Heart left ventricle (tissue), 16 donors: ENCODE results near the gene SLC23A2. TPM values are rescaled to one million over a fixed set of nuclear protein-coding genes. Genes with fewer than 3 reads are reported as not detected.

Source experiments
- ATAC-seq, 4 donors: fragments of 200-7000 bp; cut with Tn5 transposase; one replicate each; pipeline ENCODE4 v1.9.1; 2020 to 2022; ENCODE audit warnings: moderate library complexity in 4 of 4, mild to moderate bottlenecking in 3 of 4, moderate number of reproducible peaks in 1 of 4
- DNase-seq, 5 donors: peaks; one replicate each; pipeline ENCODE4 v3.0.0-alpha.2; 2020
- H3K27ac ChIP-seq, 12 donors: fragments of 200-600 bp; sonication (generic) in 4 of 12; one replicate each; pipeline versions ENCODE4 v1.5.0 to v1.8.0; 2016 to 2022; ENCODE audit warnings: mild to moderate bottlenecking in 2 of 12
- H3K27me3 ChIP-seq, 9 donors: fragments of 200-600 bp; sonication (generic) in 2 of 9; one replicate each; pipeline versions ENCODE4 v1.5.1 to v1.8.0; 2016 to 2022; ENCODE audit warnings: mild to moderate bottlenecking in 3 of 9
- H3K36me3 ChIP-seq, 9 donors: fragments of 200-600 bp; sonication (generic) in 2 of 9; one replicate each; pipeline versions ENCODE4 v1.5.0 to v1.8.0; 2018 to 2022; ENCODE audit warnings: mild to moderate bottlenecking in 2 of 9
- H3K4me1 ChIP-seq, 12 donors: fragments of 200-600 bp; sonication (generic) in 4 of 12; one replicate each; pipeline versions ENCODE4 v1.5.0 to v1.8.0; 2016 to 2022; ENCODE audit warnings: mild to moderate bottlenecking in 3 of 12
- H3K4me3 ChIP-seq, 12 donors: fragments of 200-600 bp; sonication (generic) in 4 of 12; one replicate each; pipeline versions ENCODE4 v1.5.0 to v1.8.0; 2017 to 2022; ENCODE audit warnings: mild to moderate bottlenecking in 9 of 12, moderate library complexity in 4 of 12
- H3K9me3 ChIP-seq, 12 donors: fragments of 200-600 bp; sonication (generic) in 4 of 12; one replicate each; pipeline versions ENCODE4 v1.5.0 to v1.8.0; 2016 to 2022; ENCODE audit warnings: mild to moderate bottlenecking in 1 of 12
- POLR2A ChIP-seq, 2 donors: fragments of 450-650 bp; IDR thresholded peaks; one replicate each; pipeline ENCODE4 v1.6.1; 2017; ENCODE audit warnings: antibody characterized with exemption in 2 of 2, mild to moderate bottlenecking in 2 of 2, moderate library complexity in 2 of 2
- WGBS, 4 donors: extraction: QIAGEN DNeasy Blood & Tissue Kit in 2 of 4; methylation state at CpG; one replicate each; pipeline versions ENCODE4 v1.1.5 to v1.1.7; 2013 to 2018; 5-methylcytosine and 5-hydroxymethylcytosine counted together
- intact Hi-C, 10 donors: fragments of 100-400 bp; cut with DNase I; formaldehyde crosslinking; loops; one replicate each; pipeline versions ENCODE4 v1.11.1 to v1.14.2; 2022
- long read RNA-seq, 3 donors: library from polyadenylated mRNA; unstranded; transcript quantifications; one replicate each; pipeline ENCODE4 v2.0.0, GENCODE V29; 2020 to 2021
- polyA plus RNA-seq, 2 donors: library from polyadenylated mRNA; stranded (reverse); fragments of 200-250 nt; gene quantifications; one replicate each; pipeline ENCODE4 v1.2.3, GENCODE V29; 2013
- total RNA-seq, 9 donors: library from RNA; depleted of rRNA in 2 of 9; stranded (reverse); fragments of >200 nt in 2 of 9; fragmentation: NEBNext Ultra II Directional in 3 of 9; extraction: Animal tissue kit (Norgen Biotek cat#: 25700) in 3 of 9; gene quantifications; one replicate each; pipeline versions ENCODE4 v1.1.0 to v1.2.4, GENCODE V29; 2016 to 2023
- TF ChIP-seq, protein P1 (sequence below), 12 donors: fragments of 200-600 bp; sonication (generic) in 4 of 12; IDR thresholded peaks; one replicate each; pipeline versions ENCODE4 v1.5.0 to v1.8.0; 2018 to 2022; ENCODE audit warnings: antibody characterized with exemption in 12 of 12, mild to moderate bottlenecking in 5 of 12
- donor health status: ischemic (EF 13 %, LVEDD 7.1; RV severe dilation, severe dysfunction).
- donor health status: healthy with polysubstance abuse.
- donor health status: DM: no; HTN: yes; CAD: no.
- donor health status: DM: no; HTN: no; CAD: no.
- donor health status: ischemic (EF 25% LVEDD 6.9; RV normal size, moderate dysfunction).
- donor health status: ischemic (EF 25% LVEDD 5.7; RV mildly dilated, moderate dysfunction).
- donor health status: healthy.
- donor health status: DM: yes; HTN: yes; CAD: no.
- donor health status: ischemic (EF 35%, LVEDD 5.7; RV mildly dilated, moderate dysfunction).
- donor health status: nonischemic (EF 11% LVEDD 7.7; RV severe dilation, severe dysfunction).
- donor health status: DM: yes; HTN: yes; CAD: no.
- donor health status: PGD.
- donor health status: ischemic (EF 29% LVEDD 5.4; RV normal size, mild dysfunction).
- donor health status: nonischemic (EF 23%, LVEDD 6.1; RV moderate dilation, normal function).

The SLC23A2 gene
- 10 to 100 TPM in 2 of 9 donors, 1 to 10 TPM in 7; 5.0 to 18.7 (median 8.4) TPM for total RNA-seq
- polyA plus RNA-seq, result 1 to 10 TPM; 3.0 to 3.3 TPM
- long read RNA-seq, donor 1, partial matches to known transcripts, result 1 of 4 reads
- long read RNA-seq, donor 1, other reads (novel, unspliced or antisense), result 3 of 4 reads
- long read RNA-seq, donor 2, full-length matches to known transcripts, result 3 of 6 reads
- long read RNA-seq, donor 2, partial matches to known transcripts, result 1 of 6 reads
- long read RNA-seq, donor 2, other reads (novel, unspliced or antisense), result 2 of 6 reads
- long read RNA-seq, donor 3, full-length matches to known transcripts, result 1 of 6 reads
- long read RNA-seq, donor 3, partial matches to known transcripts, result 0 of 6 reads
- long read RNA-seq, donor 3, other reads (novel, unspliced or antisense), result 5 of 6 reads

DNA sequence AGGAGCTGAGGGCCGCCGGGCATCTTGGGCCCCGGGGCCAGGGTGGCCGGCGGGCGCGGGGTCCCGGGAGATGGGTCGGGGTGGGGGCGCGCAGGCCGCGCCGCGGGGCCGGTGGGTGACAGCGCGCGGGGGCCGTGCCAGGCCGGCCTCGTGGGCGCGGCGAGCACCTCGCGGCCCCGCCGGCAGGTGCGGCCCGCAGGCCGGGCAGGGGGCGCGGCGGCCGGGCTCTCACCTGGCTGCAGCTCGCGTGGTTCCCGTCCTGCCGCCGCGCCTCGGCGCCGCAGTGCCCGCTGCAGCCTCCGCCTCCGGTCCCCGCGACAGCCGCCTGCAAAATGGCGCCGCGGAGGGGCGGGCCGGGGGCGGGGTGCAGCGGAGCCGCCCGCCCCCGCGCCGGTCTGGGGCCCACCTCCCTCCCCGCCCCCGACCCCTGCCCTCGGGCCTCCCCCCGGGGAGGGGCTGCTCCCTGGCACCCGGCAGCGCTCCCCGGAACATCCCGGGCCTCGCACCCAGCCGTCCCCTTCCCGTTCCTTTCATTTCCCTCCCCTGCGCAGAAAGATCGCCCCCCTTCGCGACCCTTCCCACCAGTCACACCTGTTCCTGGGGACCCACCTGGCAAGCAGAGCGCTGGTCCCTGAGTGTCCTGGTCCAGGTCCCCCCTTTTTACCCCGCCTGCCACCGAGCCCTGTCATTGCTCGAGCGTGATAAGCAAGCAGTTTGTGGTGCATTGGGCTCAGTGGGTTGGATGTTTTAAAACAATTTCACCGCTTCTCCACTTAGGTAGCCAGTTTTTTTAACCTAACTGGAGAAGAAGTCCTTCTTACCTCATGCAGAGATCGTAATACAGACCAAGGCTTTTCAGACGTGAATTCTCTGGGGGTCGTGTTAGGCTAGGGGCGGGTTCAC is at the start of gene SLC23A2:
Gene SLC23A2, minus strand, starts transcription at position 337 of the 903 bp plus-strand sequence. CDS start 68,948 bp downstream, outside the sequence.
- H3K36me3 ChIP-seq, result no peaks in the 10 kb centered on the region
- no peaks in the 10 kb centered on the region for H3K27me3 ChIP-seq
- peak; percentile 37 to 70 (median 58) for DNase-seq
- H3K9me3 ChIP-seq, result no peaks in the 10 kb centered on the region
- peak within 1 kb of the TSS in 5 of 12 donors; percentile 18 to 60 (median 52) for H3K27ac ChIP-seq
- 1 to 7% (median 3%) methylated on average over 21 to 88 of the region's 88 CpGs for WGBS, 4 donors
- no peak for TF ChIP-seq POLR2A (IDR thresholded peaks at IDR 0.05)
- TF ChIP-seq, protein P1, sequence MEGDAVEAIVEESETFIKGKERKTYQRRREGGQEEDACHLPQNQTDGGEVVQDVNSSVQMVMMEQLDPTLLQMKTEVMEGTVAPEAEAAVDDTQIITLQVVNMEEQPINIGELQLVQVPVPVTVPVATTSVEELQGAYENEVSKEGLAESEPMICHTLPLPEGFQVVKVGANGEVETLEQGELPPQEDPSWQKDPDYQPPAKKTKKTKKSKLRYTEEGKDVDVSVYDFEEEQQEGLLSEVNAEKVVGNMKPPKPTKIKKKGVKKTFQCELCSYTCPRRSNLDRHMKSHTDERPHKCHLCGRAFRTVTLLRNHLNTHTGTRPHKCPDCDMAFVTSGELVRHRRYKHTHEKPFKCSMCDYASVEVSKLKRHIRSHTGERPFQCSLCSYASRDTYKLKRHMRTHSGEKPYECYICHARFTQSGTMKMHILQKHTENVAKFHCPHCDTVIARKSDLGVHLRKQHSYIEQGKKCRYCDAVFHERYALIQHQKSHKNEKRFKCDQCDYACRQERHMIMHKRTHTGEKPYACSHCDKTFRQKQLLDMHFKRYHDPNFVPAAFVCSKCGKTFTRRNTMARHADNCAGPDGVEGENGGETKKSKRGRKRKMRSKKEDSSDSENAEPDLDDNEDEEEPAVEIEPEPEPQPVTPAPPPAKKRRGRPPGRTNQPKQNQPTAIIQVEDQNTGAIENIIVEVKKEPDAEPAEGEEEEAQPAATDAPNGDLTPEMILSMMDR (IDR thresholded peaks at IDR 0.05), result no peak
- peaks cover 0 to 31% (median 10%) of the 10 kb centered on the region in 12 donors for H3K4me1 ChIP-seq
- H3K4me3 ChIP-seq, result peak within 1 kb of the TSS; percentile 69 to 97 (median 92)
- intact Hi-C loops, result loop anchor here in 1 of 10 donors (10.0 kb wide), 1 partner anchor 93 kb away; no protein-coding TSS in a partner anchor
- ATAC-seq, result peak; percentile 25 to 88 (median 76)

DNA sequence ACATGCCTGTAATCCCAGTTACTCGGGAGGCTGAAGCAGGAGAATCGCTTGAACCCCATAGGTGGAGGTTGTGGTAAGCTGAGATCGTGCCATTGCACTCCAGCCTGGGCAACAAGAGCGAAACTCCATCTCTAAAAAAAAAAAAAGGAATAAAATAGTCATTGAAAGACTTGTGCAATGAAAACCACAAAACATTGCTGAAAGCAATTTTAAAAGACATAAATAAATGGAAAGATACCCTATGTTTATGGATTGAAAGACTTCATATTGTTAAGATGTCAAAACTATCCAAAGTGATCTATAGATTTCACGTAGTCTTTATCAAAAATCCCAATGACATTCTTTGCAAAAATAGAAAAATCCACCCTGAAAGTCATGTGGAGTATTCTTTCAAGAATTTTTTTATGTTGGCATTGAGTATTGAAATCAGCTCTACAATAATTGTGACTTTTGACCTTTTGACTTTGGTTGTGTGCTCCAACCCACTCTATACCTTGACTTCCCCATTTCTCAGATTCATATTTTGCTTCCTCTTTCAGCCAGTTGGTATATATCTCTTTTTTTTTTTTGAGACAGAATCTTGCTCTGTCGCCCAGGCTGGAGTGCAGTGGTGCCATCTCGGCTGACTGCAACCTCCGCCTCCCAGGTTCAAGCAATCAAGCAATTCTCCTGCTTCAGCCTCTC is 45.5 kb upstream of the SLC23A2 start:
- Histone ChIP-seq H3K4me3 (no peak overlapping the region), H3K27ac (peak overlapping the region in 1 of 12 donors; percentile 24), H3K27me3 (no peaks in the 10 kb centered on the region), H3K36me3 (no peaks in the 10 kb centered on the region), H3K9me3 (no peaks in the 10 kb centered on the region), H3K4me1 (peaks cover 0 to 24% (median 0%) of the 10 kb centered on the region in 12 donors)
- ATAC-seq (no peak), DNase-seq (no peak)
- WGBS, 4 donors, result 82 to 87% (median 87%) methylated on average over 8 of the region's 8 CpGs
- TF ChIP-seq, protein P1 (IDR thresholded peaks at IDR 0.05), result no peak
- no peak for TF ChIP-seq POLR2A (IDR thresholded peaks at IDR 0.05)
- intact Hi-C loops, result no loop called here

DNA sequence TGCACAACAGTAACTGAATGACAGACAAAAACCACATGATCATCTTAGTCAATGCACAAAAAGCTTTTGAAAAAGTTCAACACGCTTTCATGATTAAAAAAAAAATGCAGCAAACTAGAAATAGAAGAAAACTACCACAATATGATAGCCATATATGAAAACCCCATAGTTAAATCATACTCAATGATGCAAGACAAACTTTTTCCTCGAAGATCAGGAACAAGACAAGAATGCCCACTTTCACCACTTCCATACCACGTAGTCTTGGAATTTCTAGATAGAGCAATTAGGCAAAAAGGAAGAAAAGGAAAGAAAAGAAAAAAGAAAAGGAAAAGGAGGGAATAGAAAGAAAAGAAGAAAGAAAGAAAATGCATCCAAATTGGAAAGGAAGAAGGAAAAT is 44.6 kb upstream of the SLC23A2 start:
- DNase-seq (no peak), ATAC-seq (no peak)
- Histone ChIP-seq H3K4me1 (peaks cover 0 to 24% (median 0%) of the 10 kb centered on the region in 12 donors), H3K9me3 (no peaks in the 10 kb centered on the region), H3K36me3 (no peaks in the 10 kb centered on the region), H3K27me3 (no peaks in the 10 kb centered on the region), H3K4me3 (no peak overlapping the region), H3K27ac (no peak overlapping the region)
- WGBS, 4 donors, result 66 to 81% (median 76%) methylated on average over 3 of the region's 3 CpGs
- TF ChIP-seq, protein P1 (IDR thresholded peaks at IDR 0.05), result no peak
- TF ChIP-seq POLR2A (IDR thresholded peaks at IDR 0.05), result no peak
- intact Hi-C loops, result no loop called here
